ENCODE results near the gene MXD3. TPM values are rescaled to one million over a fixed set of nuclear protein-coding genes. Genes with fewer than 3 reads are reported as not detected.

MXD3 gene
- total and polyA plus RNA-seq, 10 of the 15 experiments (the other 5 are each of a cell fraction or from before 2014, with no cell fraction given), result 0.24 to 29.8 (median 13.5) TPM

- no peak for TF ChIP-seq MYB (IDR thresholded peaks at IDR 0.05; ENCODE audit: borderline replicate concordance, low read depth, low read length)
Observed at GRCh38 chr5:177349762-177350161, 38.1 kb upstream of the MXD3 start (continued).

GRCh38 chr5:177349362-177349647 is 37.6 kb upstream of the MXD3 start:
- TF ChIP-seq MYC (IDR thresholded peaks at IDR 0.05; ENCODE audit: insufficient read depth, insufficient read length, insufficient replicate concordance, low read length, severe bottlenecking) (no peak), USF1 (IDR thresholded peaks at IDR 0.05; ENCODE audit: borderline replicate concordance, extremely low read length, insufficient read depth, low read depth, low read length) (no peak), IKZF1 (conservative IDR thresholded peaks at IDR 0.05) (no peak), WRNIP1 (IDR thresholded peaks at IDR 0.05; ENCODE audit: borderline replicate concordance, low read depth, low read length) (no peak), CBFB (IDR thresholded peaks at IDR 0.05; ENCODE audit: low read depth) (no peak), ZNF274 (IDR thresholded peaks at IDR 0.05; ENCODE audit: insufficient read depth, insufficient read length) (no peak)
- in situ Hi-C loops (cut with MboI), result no loop called here
- no peak overlapping the region for H3K27ac ChIP-seq (ENCODE audit: control insufficient read depth, insufficient read depth)
- intact Hi-C loops (cut with micrococcal nuclease; ENCODE audit: unreplicated experiment), result no loop called here
- H3K9ac ChIP-seq (ENCODE audit: control insufficient read depth, insufficient read depth, low read length), result no peak overlapping the region
- DNase-seq (ENCODE audit: low read depth, low spot score) (no peak), ATAC-seq (no peak), FAIRE-seq (no peak)
- peak overlapping the region; percentile 98; the same call in 1 of the 2 replicates for H3K4me3 ChIP-seq
- H4K20me1 ChIP-seq (ENCODE audit: control insufficient read depth, insufficient read depth), result 0 out of 2 replicates have a peak, but pooled peaks cover 3% of the 10 kb centered on the region
- H3K27me3 ChIP-seq (replicated peaks in 1 of 2; ENCODE audit: control insufficient read depth in 2 of 2, insufficient read depth in 2 of 2, low read length in 1 of 2), result no peaks in the 10 kb centered on the region
- H2AFZ ChIP-seq (ENCODE audit: control insufficient read depth, low read depth, low read length), result no peak overlapping the region
- no TSS peak for BruUV-seq (replicated peaks)
- 76% methylated on average over 3 of the region's 3 CpGs for WGBS (ENCODE audit: insufficient coverage, insufficient replicate concordance, low lambda C conversion rate, missing lambda C conversion rate)
- ChIA-PET RAD21 (ENCODE audit: unreplicated experiment) (interaction anchor here (0.9 to 1.0 kb wide), 2 partner anchors 9 to 21 kb away, joined by 3 read pairs; partner anchors contain the start of gene RGS14), SMC1A (ENCODE audit: uncharacterized antibody, unreplicated experiment) (interaction anchor here (0.6 to 1.8 kb wide), 5 partner anchors 9 to 71 kb away, joined by 3 to 8 read pairs (median 4); partner anchors contain the start of gene RGS14), CTCF (interaction anchor here (0.6 to 3.0 kb wide), 7 partner anchors 9 to 106 kb away, joined by 3 to 11 read pairs (median 5); no protein-coding TSS in a partner anchor), POLR2A (interaction anchor here (0.6 to 1.5 kb wide), 4 partner anchors 9 to 15 kb away, joined by 3 read pairs; partner anchors contain the start of gene RGS14)
- H3K4me1 ChIP-seq (ENCODE audit: control insufficient read depth, insufficient read depth, low read length), result peaks cover 13% of the 10 kb centered on the region
- H3K36me3 ChIP-seq (ENCODE audit: control insufficient read depth in 2 of 2, insufficient read depth in 2 of 2, low read length in 1 of 2), result peaks cover 0 to 11% of the 10 kb centered on the region in 2 experiments; a peak in 2 of 4 replicates
- no peaks in the 10 kb centered on the region for H3K9me3 ChIP-seq (replicated peaks; ENCODE audit: control insufficient read depth, insufficient read depth, low read length)
- H3K4me2 ChIP-seq (ENCODE audit: control insufficient read depth, insufficient read depth), result peak overlapping the region; percentile 90
- H3K79me2 ChIP-seq (ENCODE audit: control insufficient read depth, insufficient read depth, low read length), result peaks cover 52% of the 10 kb centered on the region

Data from GM12878 (cell line).